HG02642 (cell line): ENCODE data around the gene EAF1.
"Not testable (repeated sequence)": the region's sequence is repeated elsewhere in the genome, so short reads cannot be mapped to it uniquely, and the experiment has no call there.

Source experiments
- ATAC-seq: cut with Tn5 transposase; IDR thresholded peaks from one replicate; pipeline ENCODE4 v1.9.1; 2021; ENCODE audit warnings: mild to moderate bottlenecking; ENCODE audit not compliant: unreplicated experiment, poor library complexity

EAF1 gene

GRCh38 chr3:15475161-15475560 lies 47.8 kb downstream of the EAF1 start:
- ATAC-seq, result no peak

- ATAC-seq, result no peak
These were observed 49.0 kb downstream of the EAF1 start for GRCh38 chr3:15476378-15476777.

- ATAC-seq, result no peak
These were observed 50.7 kb downstream of the EAF1 start for GRCh38 chr3:15477951-15478639.

GRCh38 chr3:15478640-15478979 lies 51.2 kb downstream of the EAF1 start:
- ATAC-seq, result no peak

- no peak for ATAC-seq
These were observed 52.2 kb downstream of the EAF1 start for GRCh38 chr3:15479400-15480224.

- ATAC-seq, result not testable (repeated sequence)
These were observed 57.2 kb downstream of the EAF1 start for GRCh38 chr3:15484551-15484950.

GRCh38 chr3:15486020-15486419 lies 58.6 kb downstream of the EAF1 start:
- ATAC-seq, result no peak

GRCh38 chr3:15486979-15487378 lies 59.6 kb downstream of the EAF1 start:
- no peak for ATAC-seq

GRCh38 chr3:15488002-15488401 lies 60.6 kb downstream of the EAF1 start:
- no peak for ATAC-seq

- no peak for ATAC-seq
These were observed 62.8 kb downstream of the EAF1 start for GRCh38 chr3:15490158-15490557.

GRCh38 chr3:15491143-15491542 lies 63.7 kb downstream of the EAF1 start:
- ATAC-seq, result no peak
